ENCODE measurements around the gene GJA4.

The GJA4 gene

DNA sequence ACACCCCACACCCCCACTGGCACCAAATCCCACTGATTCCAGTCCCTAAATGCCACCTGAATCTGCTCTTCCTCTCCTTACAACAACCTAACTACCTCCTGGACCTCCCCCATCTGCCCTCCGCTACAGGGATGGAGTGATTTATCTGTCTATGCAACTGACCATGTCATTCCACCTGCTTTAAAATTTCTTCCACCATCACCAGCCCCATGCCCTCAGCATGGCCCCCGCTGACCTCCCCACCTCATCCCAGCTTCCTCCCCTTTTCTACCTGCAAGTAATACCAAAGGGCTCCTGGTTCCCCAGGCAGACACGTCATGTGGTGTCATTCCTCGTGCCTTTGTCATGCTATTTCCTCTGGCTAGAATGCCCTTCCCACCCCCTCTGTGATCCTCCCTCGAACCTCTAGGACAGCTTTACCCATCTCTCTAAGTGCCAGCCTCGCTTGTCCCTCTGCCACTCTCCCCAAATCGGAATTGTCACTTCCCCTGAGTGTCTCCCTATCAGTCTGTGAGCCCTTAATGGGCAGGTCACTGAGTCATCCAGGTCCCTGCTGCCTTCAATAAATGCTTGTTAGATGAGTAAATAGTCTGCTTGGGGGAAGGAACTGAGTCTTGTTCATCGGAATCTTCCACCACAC lies 29.5 kb upstream of the GJA4 start:
- Histone ChIP-seq H4K20me1 (ENCODE audit: insufficient read depth, low read length) (no peaks in the 10 kb centered on the region), H3K9me3 (ENCODE audit: low read length) (no peaks in the 10 kb centered on the region), H3K4me1 (ENCODE audit: insufficient read depth, low read length, severe bottlenecking) (no peaks in the 10 kb centered on the region), H3K4me2 (ENCODE audit: low read length) (no peak overlapping the region), H3K79me2 (ENCODE audit: insufficient read depth, low read length) (no peaks in the 10 kb centered on the region), H3K27ac (ENCODE audit: low read depth, low read length, poor library complexity, severe bottlenecking) (no peak overlapping the region), H3K36me3 (ENCODE audit: insufficient read depth, low read length) (no peaks in the 10 kb centered on the region), H3K4me3 (ENCODE audit: low read depth, low read length, poor library complexity, severe bottlenecking) (no peak overlapping the region), H3K27me3 (ENCODE audit: insufficient read depth, low read length) (no peaks in the 10 kb centered on the region), H2AFZ (ENCODE audit: low read length) (no peak overlapping the region), H3F3A (ENCODE audit: insufficient read depth, low read length) (no peaks in the 10 kb centered on the region), H3K9me2 (ENCODE audit: low read depth, low read length) (no peaks in the 10 kb centered on the region), H3K9ac (ENCODE audit: low read length) (no peak overlapping the region)
- no peak for TF ChIP-seq EZH2 (IDR thresholded peaks at IDR 0.05; ENCODE audit: borderline replicate concordance, low read length)
- TF ChIP-seq, protein P1, sequence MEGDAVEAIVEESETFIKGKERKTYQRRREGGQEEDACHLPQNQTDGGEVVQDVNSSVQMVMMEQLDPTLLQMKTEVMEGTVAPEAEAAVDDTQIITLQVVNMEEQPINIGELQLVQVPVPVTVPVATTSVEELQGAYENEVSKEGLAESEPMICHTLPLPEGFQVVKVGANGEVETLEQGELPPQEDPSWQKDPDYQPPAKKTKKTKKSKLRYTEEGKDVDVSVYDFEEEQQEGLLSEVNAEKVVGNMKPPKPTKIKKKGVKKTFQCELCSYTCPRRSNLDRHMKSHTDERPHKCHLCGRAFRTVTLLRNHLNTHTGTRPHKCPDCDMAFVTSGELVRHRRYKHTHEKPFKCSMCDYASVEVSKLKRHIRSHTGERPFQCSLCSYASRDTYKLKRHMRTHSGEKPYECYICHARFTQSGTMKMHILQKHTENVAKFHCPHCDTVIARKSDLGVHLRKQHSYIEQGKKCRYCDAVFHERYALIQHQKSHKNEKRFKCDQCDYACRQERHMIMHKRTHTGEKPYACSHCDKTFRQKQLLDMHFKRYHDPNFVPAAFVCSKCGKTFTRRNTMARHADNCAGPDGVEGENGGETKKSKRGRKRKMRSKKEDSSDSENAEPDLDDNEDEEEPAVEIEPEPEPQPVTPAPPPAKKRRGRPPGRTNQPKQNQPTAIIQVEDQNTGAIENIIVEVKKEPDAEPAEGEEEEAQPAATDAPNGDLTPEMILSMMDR (IDR thresholded peaks at IDR 0.05; ENCODE audit: low read length), result no peak

DNA sequence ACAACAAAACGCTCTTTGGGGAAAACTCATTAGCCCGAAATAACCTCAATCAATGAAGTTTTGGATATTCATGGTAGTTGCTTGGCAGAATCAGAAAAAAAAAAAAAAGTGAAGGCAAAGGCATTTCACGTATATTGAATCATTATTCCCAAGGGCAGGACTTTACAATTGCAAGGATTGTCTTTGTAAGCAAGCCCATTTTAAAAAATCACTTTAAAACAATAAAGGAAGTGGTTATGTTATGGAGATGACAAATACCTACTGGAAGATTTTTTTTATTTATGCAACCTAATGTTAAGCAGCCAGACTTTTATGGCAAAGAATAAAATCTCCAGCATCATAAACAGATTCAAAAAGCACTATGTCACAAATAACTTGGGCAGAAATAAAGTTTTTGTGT lies 23.9 kb upstream of the GJA4 start:
- no peaks in the 10 kb centered on the region for H3K36me3 ChIP-seq (ENCODE audit: insufficient read depth, low read length)
- TF ChIP-seq, protein P1 (IDR thresholded peaks at IDR 0.05; ENCODE audit: low read length), result no peak
- no peak for TF ChIP-seq EZH2 (IDR thresholded peaks at IDR 0.05; ENCODE audit: borderline replicate concordance, low read length)
- H4K20me1 ChIP-seq (ENCODE audit: insufficient read depth, low read length), result no peaks in the 10 kb centered on the region
- no peak overlapping the region for H3K9ac ChIP-seq (ENCODE audit: low read length)
- no peaks in the 10 kb centered on the region for H3K9me3 ChIP-seq (ENCODE audit: low read length)
- H3K79me2 ChIP-seq (ENCODE audit: insufficient read depth, low read length), result no peaks in the 10 kb centered on the region
- no peaks in the 10 kb centered on the region for H3K27me3 ChIP-seq (ENCODE audit: insufficient read depth, low read length)
- H3F3A ChIP-seq (ENCODE audit: insufficient read depth, low read length), result no peaks in the 10 kb centered on the region
- H3K9me2 ChIP-seq (ENCODE audit: low read depth, low read length), result no peaks in the 10 kb centered on the region
- H3K4me3 ChIP-seq (ENCODE audit: low read depth, low read length, poor library complexity, severe bottlenecking), result no peak overlapping the region
- no peaks in the 10 kb centered on the region for H3K4me1 ChIP-seq (ENCODE audit: insufficient read depth, low read length, severe bottlenecking)
- H3K4me2 ChIP-seq (ENCODE audit: low read length), result no peak overlapping the region
- no peak overlapping the region for H2AFZ ChIP-seq (ENCODE audit: low read length)
- no peak overlapping the region for H3K27ac ChIP-seq (ENCODE audit: low read depth, low read length, poor library complexity, severe bottlenecking)

DNA sequence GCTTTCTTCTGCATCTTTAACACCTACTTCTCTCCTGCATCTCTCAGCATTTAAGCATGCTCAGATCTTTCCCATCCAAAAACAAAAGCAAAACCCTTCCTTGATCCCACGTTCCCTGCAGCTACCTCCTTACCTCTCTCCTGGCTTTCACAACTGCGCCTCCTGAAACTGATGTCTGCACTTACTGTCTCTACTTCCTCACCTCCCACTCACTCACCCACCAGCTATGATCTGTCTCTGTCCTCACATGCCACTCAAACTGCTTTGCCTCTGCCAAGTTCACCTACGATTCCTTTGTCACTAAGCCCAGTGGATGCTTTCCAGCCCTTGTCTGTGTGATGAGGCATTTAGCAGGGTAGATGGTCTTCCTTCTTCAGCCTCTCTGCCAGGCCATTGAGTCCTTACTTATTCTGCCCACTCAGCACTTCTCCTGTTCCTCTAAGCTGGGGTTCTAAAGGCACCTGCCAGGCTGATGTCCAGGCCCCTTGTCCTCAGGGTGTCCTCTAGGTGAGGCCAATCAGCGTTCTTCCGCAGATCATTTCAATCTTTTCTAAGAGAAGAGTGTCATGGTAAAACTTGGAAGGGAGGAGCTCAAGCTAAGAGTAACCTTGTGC lies 21.8 kb upstream of the GJA4 start:
- Histone ChIP-seq H2AFZ (ENCODE audit: low read length) (no peak overlapping the region), H3K79me2 (ENCODE audit: insufficient read depth, low read length) (no peaks in the 10 kb centered on the region), H3K27me3 (ENCODE audit: insufficient read depth, low read length) (no peaks in the 10 kb centered on the region), H3K9me3 (ENCODE audit: low read length) (no peaks in the 10 kb centered on the region), H3K4me3 (ENCODE audit: low read depth, low read length, poor library complexity, severe bottlenecking) (no peak overlapping the region), H3K36me3 (ENCODE audit: insufficient read depth, low read length) (no peaks in the 10 kb centered on the region), H3K27ac (ENCODE audit: low read depth, low read length, poor library complexity, severe bottlenecking) (no peak overlapping the region), H3K9ac (ENCODE audit: low read length) (no peak overlapping the region), H3K9me2 (ENCODE audit: low read depth, low read length) (no peaks in the 10 kb centered on the region), H3K4me2 (ENCODE audit: low read length) (no peak overlapping the region), H3F3A (ENCODE audit: insufficient read depth, low read length) (no peaks in the 10 kb centered on the region), H4K20me1 (ENCODE audit: insufficient read depth, low read length) (no peaks in the 10 kb centered on the region), H3K4me1 (ENCODE audit: insufficient read depth, low read length, severe bottlenecking) (no peaks in the 10 kb centered on the region)
- no peak for TF ChIP-seq EZH2 (IDR thresholded peaks at IDR 0.05; ENCODE audit: borderline replicate concordance, low read length)
- TF ChIP-seq, protein P1 (IDR thresholded peaks at IDR 0.05; ENCODE audit: low read length), result no peak
